GM15510 (cell line): ENCODE data around the gene RFFL.

Source experiments
- POLR2A ChIP-seq: IDR thresholded peaks from 3 replicates; pipeline ENCODE4 v1.6.1; 2011; ENCODE audit warnings: borderline replicate concordance; ENCODE audit not compliant: insufficient read length; ENCODE audit errors: extremely low read depth

The RFFL gene

GRCh38 chr17:35086931-35087573, 23.5 kb upstream of the RFFL start:
- TF ChIP-seq POLR2A: no peak

- no peak for TF ChIP-seq POLR2A
Measured at GRCh38 chr17:35086164-35086563, 22.7 kb upstream of the RFFL start.

GRCh38 chr17:35084987-35085386, 21.5 kb upstream of the RFFL start:
- TF ChIP-seq POLR2A: no peak

- no peak for TF ChIP-seq POLR2A
Measured at GRCh38 chr17:35083071-35083470, 19.6 kb upstream of the RFFL start.

GRCh38 chr17:35082073-35082657, 18.7 kb upstream of the RFFL start:
- no peak for TF ChIP-seq POLR2A

- TF ChIP-seq POLR2A: no peak
Measured at GRCh38 chr17:35081638-35082037, 18.1 kb upstream of the RFFL start.

- TF ChIP-seq POLR2A: no peak
Measured at GRCh38 chr17:35080536-35080935, 17.0 kb upstream of the RFFL start.

GRCh38 chr17:35079547-35080423, 16.3 kb upstream of the RFFL start:
- no peak for TF ChIP-seq POLR2A

- no peak for TF ChIP-seq POLR2A
Measured at GRCh38 chr17:35076874-35077273, 13.4 kb upstream of the RFFL start.

- no peak for TF ChIP-seq POLR2A
Measured at GRCh38 chr17:35074711-35075707, 11.5 kb upstream of the RFFL start.

GRCh38 chr17:35073991-35074627, 10.6 kb upstream of the RFFL start:
- TF ChIP-seq POLR2A: no peak

GRCh38 chr17:35073183-35073790, 9.8 kb upstream of the RFFL start:
- TF ChIP-seq POLR2A: no peak

GRCh38 chr17:35069311-35069710, 5.8 kb upstream of the RFFL start:
- TF ChIP-seq POLR2A: no peak

GRCh38 chr17:35068249-35068648, 4.7 kb upstream of the RFFL start:
- no peak for TF ChIP-seq POLR2A

- TF ChIP-seq POLR2A: no peak
Measured at GRCh38 chr17:35065880-35066279, 2.4 kb upstream of the RFFL start.
